Activated CD4-positive, alpha-beta memory T cell treated with anti-CD3 and anti-CD28 coated beads for 36 hours (primary cell): Measurements from ENCODE around the gene WDR1. TPM values are rescaled to one million over a fixed set of nuclear protein-coding genes. Genes with fewer than 3 reads are reported as not detected.
A peak's percentile ranks its signal among the peaks of the same experiment; 100 is the strongest.

Source experiments
- CTCF ChIA-PET: fragments of 350-600 bp; sonication (Branson Sonifier 250); formaldehyde crosslinking; loops from one replicate; lab custom pipeline; 2021; ENCODE audit warnings: antibody characterized with exemption, inconsistent platforms; lab: Charles Lee
- POLR2A ChIA-PET: fragments of 350-600 bp; sonication (Branson Sonifier 250); formaldehyde crosslinking; loops from one replicate; lab custom pipeline; 2021; ENCODE audit warnings: antibody characterized with exemption; lab: Charles Lee
- DNase-seq: peaks from one replicate; pipeline ENCODE4 v3.0.0-alpha.2; 2020
- H3K27ac Mint-ChIP-seq: one replicate; pipeline ENCODE4 v1.8.0; 2021; ENCODE audit warnings: mixed read lengths
- H3K27me3 Mint-ChIP-seq: one replicate; pipeline ENCODE4 v1.8.0; 2021; ENCODE audit warnings: mixed read lengths
- H3K36me3 Mint-ChIP-seq: one replicate; pipeline ENCODE4 v1.8.0; 2021; ENCODE audit warnings: mixed read lengths
- H3K4me1 Mint-ChIP-seq: one replicate; pipeline ENCODE4 v1.8.0; 2021; ENCODE audit warnings: low read depth, mixed read lengths
- H3K4me3 Mint-ChIP-seq: one replicate; pipeline ENCODE4 v1.8.0; 2021; ENCODE audit warnings: mild to moderate bottlenecking, mixed read lengths
- H3K9me3 Mint-ChIP-seq: one replicate; pipeline ENCODE4 v1.8.0; 2021; ENCODE audit warnings: mixed read lengths
- intact Hi-C: fragments of 100-400 bp; cut with micrococcal nuclease; formaldehyde crosslinking; loops from one replicate; pipeline ENCODE4 v1.15.1; 2023
- total RNA-seq, 2 experiments: library from RNA; stranded (reverse); gene quantifications; one replicate each; pipeline ENCODE4 v1.2.3, GENCODE V29; 2021

The WDR1 gene
- total RNA-seq, 2 experiments from 2014 or later, result 351 to 353 TPM

GRCh38 chr4:10102474-10103332 lies 13.9 kb downstream of the WDR1 start:
- Mint-ChIP-seq H3K4me1 (peaks cover 97% of the 10 kb centered on the region), H3K4me3 (no peak overlapping the region), H3K27ac (peak overlapping the region; percentile 65), H3K9me3 (no peaks in the 10 kb centered on the region), H3K36me3 (peaks cover 65% of the 10 kb centered on the region), H3K27me3 (no peaks in the 10 kb centered on the region)
- CTCF ChIA-PET, result interaction anchor here (2.1 kb wide), 1 partner anchor 15 kb away, joined by 9 read pairs; the partner anchor contains the start of gene WDR1
- DNase-seq, result no peak
- POLR2A ChIA-PET, result interaction anchor here (0.6 to 8.8 kb wide), 2 partner anchors 15 to 18 kb away, joined by 3 to 80 read pairs; partner anchors contain the start of gene WDR1
- intact Hi-C loops, result loop anchor here (10.0 kb wide), 1 partner anchor 338 kb away; no protein-coding TSS in a partner anchor

GRCh38 chr4:10101671-10102473 lies 14.7 kb downstream of the WDR1 start:
- H3K9me3 Mint-ChIP-seq, result no peaks in the 10 kb centered on the region
- POLR2A ChIA-PET, result interaction anchor here (8.8 kb wide), 1 partner anchor 16 kb away, joined by 80 read pairs; the partner anchor contains the start of gene WDR1
- peak overlapping the region; percentile 65 for H3K27ac Mint-ChIP-seq
- no peak overlapping the region for H3K4me3 Mint-ChIP-seq
- peaks cover 97% of the 10 kb centered on the region for H3K4me1 Mint-ChIP-seq
- no peak for DNase-seq
- CTCF ChIA-PET, result no interaction called here
- H3K27me3 Mint-ChIP-seq, result no peaks in the 10 kb centered on the region
- intact Hi-C loops, result loop anchor here (10.0 kb wide), 1 partner anchor 337 kb away; no protein-coding TSS in a partner anchor
- peaks cover 74% of the 10 kb centered on the region for H3K36me3 Mint-ChIP-seq

- Mint-ChIP-seq H3K4me1 (peaks cover 98% of the 10 kb centered on the region), H3K9me3 (no peaks in the 10 kb centered on the region), H3K4me3 (peak overlapping the region; percentile 18), H3K27ac (peak overlapping the region; percentile 92), H3K27me3 (no peaks in the 10 kb centered on the region), H3K36me3 (peaks cover 75% of the 10 kb centered on the region)
- DNase-seq, result peak; percentile 39
- intact Hi-C loops, result loop anchor here (10.0 kb wide), 1 partner anchor 336 kb away; no protein-coding TSS in a partner anchor
- ChIA-PET POLR2A (interaction anchor here (1.2 kb wide), 1 partner anchor 17 kb away, joined by 5 read pairs; no protein-coding TSS in a partner anchor), CTCF (no interaction called here)
These were observed 15.8 kb downstream of the WDR1 start for GRCh38 chr4:10100734-10101216.

GRCh38 chr4:10099499-10100325 lies 16.9 kb downstream of the WDR1 start:
- Mint-ChIP-seq H3K4me1 (peaks cover 98% of the 10 kb centered on the region), H3K27ac (peak overlapping the region; percentile 92), H3K36me3 (peaks cover 73% of the 10 kb centered on the region), H3K4me3 (peak overlapping the region; percentile 18), H3K9me3 (no peaks in the 10 kb centered on the region), H3K27me3 (no peaks in the 10 kb centered on the region)
- POLR2A ChIA-PET, result interaction anchor here (0.6 to 1.6 kb wide), 3 partner anchors 9 to 18 kb away, joined by 3 to 5 read pairs (median 4); no protein-coding TSS in a partner anchor
- DNase-seq, result peak; percentile 58
- intact Hi-C loops, result loop anchor here (10.0 kb wide), 1 partner anchor 335 kb away; no protein-coding TSS in a partner anchor
- CTCF ChIA-PET, result no interaction called here

GRCh38 chr4:10098780-10099160 lies 17.8 kb downstream of the WDR1 start:
- Mint-ChIP-seq H3K27ac (peak overlapping the region; percentile 92), H3K4me3 (no peak overlapping the region), H3K36me3 (peaks cover 73% of the 10 kb centered on the region), H3K27me3 (no peaks in the 10 kb centered on the region), H3K4me1 (peaks cover 98% of the 10 kb centered on the region), H3K9me3 (no peaks in the 10 kb centered on the region)
- POLR2A ChIA-PET, result interaction anchor here (0.7 to 1.6 kb wide), 4 partner anchors 11 to 19 kb away, joined by 3 to 5 read pairs (median 4); no protein-coding TSS in a partner anchor
- intact Hi-C loops, result no loop called here
- DNase-seq, result peak; percentile 74
- CTCF ChIA-PET, result no interaction called here

GRCh38 chr4:10097906-10098779 lies 18.5 kb downstream of the WDR1 start:
- no peaks in the 10 kb centered on the region for H3K27me3 Mint-ChIP-seq
- no peak overlapping the region for H3K4me3 Mint-ChIP-seq
- DNase-seq, result no peak
- POLR2A ChIA-PET, result interaction anchor here (0.6 to 1.1 kb wide), 4 partner anchors 9 to 20 kb away, joined by 3 to 5 read pairs (median 4); no protein-coding TSS in a partner anchor
- CTCF ChIA-PET, result no interaction called here
- peaks cover 99% of the 10 kb centered on the region for H3K4me1 Mint-ChIP-seq
- intact Hi-C loops, result loop anchor here (2.0 kb wide), 1 partner anchor 79 kb away; no protein-coding TSS in a partner anchor
- peak overlapping the region; percentile 92 for H3K27ac Mint-ChIP-seq
- no peaks in the 10 kb centered on the region for H3K9me3 Mint-ChIP-seq
- peaks cover 76% of the 10 kb centered on the region for H3K36me3 Mint-ChIP-seq

GRCh38 chr4:10096978-10097335 lies 19.6 kb downstream of the WDR1 start:
- Mint-ChIP-seq H3K36me3 (peaks cover 78% of the 10 kb centered on the region), H3K9me3 (no peaks in the 10 kb centered on the region), H3K27ac (peak overlapping the region; percentile 92), H3K4me3 (peak overlapping the region; percentile 37), H3K4me1 (peaks cover 99% of the 10 kb centered on the region), H3K27me3 (no peaks in the 10 kb centered on the region)
- ChIA-PET CTCF (interaction anchor here (1.0 to 3.8 kb wide), 3 partner anchors 21 to 78 kb away, joined by 3 to 20 read pairs (median 3); partner anchors contain the start of gene WDR1), POLR2A (interaction anchor here (0.9 to 2.9 kb wide), 5 partner anchors 9 to 20 kb away, joined by 4 to 26 read pairs (median 7); partner anchors contain the start of gene WDR1)
- intact Hi-C loops, result loop anchor here (1.0 to 2.0 kb wide), 4 partner anchors 9 to 84 kb away; partner anchors contain the start of gene WDR1
- peak; percentile 38 for DNase-seq

- Mint-ChIP-seq H3K36me3 (peaks cover 78% of the 10 kb centered on the region), H3K9me3 (no peaks in the 10 kb centered on the region), H3K4me1 (peaks cover 95% of the 10 kb centered on the region), H3K27me3 (no peaks in the 10 kb centered on the region), H3K27ac (peak overlapping the region; percentile 92), H3K4me3 (peak overlapping the region; percentile 37)
- DNase-seq, result peak; percentile 91
- intact Hi-C loops, result loop anchor here (1.0 to 2.0 kb wide), 4 partner anchors 10 to 85 kb away; partner anchors contain the start of gene WDR1
- ChIA-PET CTCF (interaction anchor here (0.8 to 3.8 kb wide), 7 partner anchors 10 to 77 kb away, joined by 3 to 20 read pairs (median 3); partner anchors contain the start of gene WDR1), POLR2A (interaction anchor here (0.9 to 2.9 kb wide), 5 partner anchors 10 to 21 kb away, joined by 4 to 26 read pairs (median 7); partner anchors contain the start of gene WDR1)
These were observed 20.2 kb downstream of the WDR1 start for GRCh38 chr4:10096201-10096977.

- peaks cover 80% of the 10 kb centered on the region for H3K36me3 Mint-ChIP-seq
- peak overlapping the region; percentile 92 for H3K27ac Mint-ChIP-seq
- intact Hi-C loops, result no loop called here
- peaks cover 88% of the 10 kb centered on the region for H3K4me1 Mint-ChIP-seq
- no peaks in the 10 kb centered on the region for H3K9me3 Mint-ChIP-seq
- DNase-seq, result peak; percentile 51
- H3K27me3 Mint-ChIP-seq, result no peaks in the 10 kb centered on the region
- ChIA-PET POLR2A (interaction anchor here (1.5 to 2.9 kb wide), 4 partner anchors 11 to 22 kb away, joined by 5 to 26 read pairs (median 16); partner anchors contain the start of gene WDR1), CTCF (interaction anchor here (0.8 to 3.8 kb wide), 7 partner anchors 11 to 25 kb away, joined by 3 to 20 read pairs (median 3); partner anchors contain the start of gene WDR1)
- H3K4me3 Mint-ChIP-seq, result no peak overlapping the region
These were observed 21.2 kb downstream of the WDR1 start for GRCh38 chr4:10095296-10095991.
